ENCODE measurements around the gene MBOAT2.

- TF ChIP-seq POLR2A (IDR thresholded peaks at IDR 0.05; ENCODE audit: low read length) (peak; percentile 30), GATA1 (IDR thresholded peaks at IDR 0.05; ENCODE audit: low read depth, low read length) (no peak)
These were observed 1.7 kb downstream of the MBOAT2 start for GRCh38 chr2:9001778-9002177.

Measured in erythroblast (primary cell).